Muscle of leg (tissue), 11 donors: ENCODE data around the gene FOXJ2. TPM values are rescaled to one million over a fixed set of nuclear protein-coding genes. Genes with fewer than 3 reads are reported as not detected.
"Not testable (repeated sequence)": the region's sequence is repeated elsewhere in the genome, so short reads cannot be mapped to it uniquely, and the experiment has no call there.

ENCODE experiments used
- DNase-seq: peaks from one replicate; pipeline ENCODE4 v3.0.0; 2013
- H3K27ac ChIP-seq: one replicate; pipeline ENCODE4 v1.5.1; 2013; ENCODE audit warnings: mild to moderate bottlenecking, low read length, control low read depth
- H3K27me3 ChIP-seq: one replicate; pipeline ENCODE4 v1.6.1; 2013; ENCODE audit warnings: low read length; ENCODE audit not compliant: control insufficient read depth, insufficient read depth
- H3K36me3 ChIP-seq: one replicate; pipeline ENCODE4 v1.6.1; 2013; ENCODE audit warnings: low read length; ENCODE audit not compliant: control insufficient read depth, insufficient read depth
- H3K4me1 ChIP-seq: one replicate; pipeline ENCODE4 v1.6.1; 2013; ENCODE audit warnings: low read length; ENCODE audit not compliant: control insufficient read depth, insufficient read depth
- H3K4me3 ChIP-seq: one replicate; pipeline ENCODE4 v1.5.1; 2013; ENCODE audit warnings: low read length, control low read depth
- H3K9me3 ChIP-seq: replicated peaks from 2 replicates; pipeline ENCODE4 v1.6.1; 2013; ENCODE audit warnings: low read depth, low read length; ENCODE audit not compliant: control insufficient read depth
- WGBS: methylation state at CpG from one replicate; pipeline ENCODE4 v1.1.5; 2013; ENCODE audit warnings: missing lambda C conversion rate; ENCODE audit not compliant: insufficient coverage; 5-methylcytosine and 5-hydroxymethylcytosine counted together
- polyA plus RNA-seq, 8 donors: library from polyadenylated mRNA; unstranded; fragments of 120-200 nt; gene quantifications; one replicate each; pipeline versions ENCODE4 v1.2.1 to v1.2.3, GENCODE V29; 2013; ENCODE audit warnings: inconsistent platforms in 1 of 8, low replicate concordance in 1 of 8; ENCODE audit not compliant: insufficient read length in 8 of 8, insufficient read depth in 1 of 8
- total RNA-seq: library from RNA; stranded (reverse); fragments of 120-200 nt; gene quantifications from one replicate; pipeline ENCODE4 v1.2.4, GENCODE V29; 2013

Gene FOXJ2
- total and polyA plus RNA-seq, 9 donors = 10.9 to 23.5 (median 19.4) TPM

DNA sequence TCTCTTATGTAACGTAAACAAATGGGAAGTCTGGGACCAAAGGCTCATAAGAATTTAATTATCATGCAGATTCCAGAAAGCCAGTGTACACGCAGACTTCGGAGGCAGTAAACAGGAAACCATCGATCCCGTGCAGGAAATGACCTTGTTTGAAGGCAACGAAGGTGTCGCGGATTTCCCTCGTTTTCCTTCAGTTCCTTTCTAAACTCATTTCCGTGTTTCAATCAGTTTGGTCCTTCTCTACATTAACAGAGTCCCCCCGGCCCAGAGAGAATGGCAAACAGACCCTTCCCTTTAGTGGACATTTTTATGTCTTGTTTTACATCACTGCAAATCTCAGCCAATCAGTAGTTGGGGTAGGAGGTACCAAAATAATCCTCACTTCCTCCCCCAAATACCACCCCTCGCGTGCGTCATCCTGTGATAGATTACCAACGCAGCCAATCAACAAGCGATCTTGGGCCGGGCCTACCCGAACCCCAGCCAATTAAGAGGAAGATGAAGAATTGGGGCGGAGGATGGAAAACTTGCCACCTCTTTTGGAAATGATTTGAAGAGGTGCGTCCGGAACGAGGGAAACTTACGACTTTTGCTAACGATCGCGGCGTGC is 6.1 kb upstream of the FOXJ2 start:
- no peaks in the 10 kb centered on the region for H3K9me3 ChIP-seq
- H3K36me3 ChIP-seq = no peaks in the 10 kb centered on the region
- H3K27ac ChIP-seq = peak overlapping the region; percentile 100
- H3K4me3 ChIP-seq = peak overlapping the region; percentile 87
- H3K27me3 ChIP-seq = peaks cover 3% of the 10 kb centered on the region
- H3K4me1 ChIP-seq = peaks cover 2% of the 10 kb centered on the region
- DNase-seq = peak; percentile 100
- 0% methylated on average over 23 of the region's 27 CpGs for WGBS

DNA sequence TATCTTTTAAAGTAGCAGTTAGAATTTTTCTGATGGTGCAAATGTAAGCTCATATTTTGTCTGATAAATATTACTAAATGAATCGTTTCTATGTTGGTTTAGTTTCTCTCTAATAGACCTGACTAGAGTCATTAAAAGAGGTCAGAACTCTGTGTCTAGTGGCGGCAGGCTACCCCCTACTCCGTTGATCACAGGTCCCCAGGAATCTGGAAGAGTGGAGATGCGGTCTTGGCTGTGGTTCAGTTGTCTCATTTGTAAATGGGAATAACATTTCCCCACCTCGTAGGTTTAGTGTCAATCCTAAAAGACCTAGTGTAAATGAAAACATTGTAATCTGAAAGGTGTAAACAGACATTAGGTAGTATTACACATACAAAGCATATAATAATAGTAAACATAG is 4.7 kb upstream of the FOXJ2 start:
- DNase-seq = no peak
- Histone ChIP-seq H3K27ac (no peak overlapping the region), H3K27me3 (no peaks in the 10 kb centered on the region), H3K9me3 (no peaks in the 10 kb centered on the region), H3K4me1 (peaks cover 4% of the 10 kb centered on the region), H3K4me3 (no peak overlapping the region), H3K36me3 (no peaks in the 10 kb centered on the region)
- WGBS = no CpG with 5 or more reads among the region's 5 CpGs

DNA sequence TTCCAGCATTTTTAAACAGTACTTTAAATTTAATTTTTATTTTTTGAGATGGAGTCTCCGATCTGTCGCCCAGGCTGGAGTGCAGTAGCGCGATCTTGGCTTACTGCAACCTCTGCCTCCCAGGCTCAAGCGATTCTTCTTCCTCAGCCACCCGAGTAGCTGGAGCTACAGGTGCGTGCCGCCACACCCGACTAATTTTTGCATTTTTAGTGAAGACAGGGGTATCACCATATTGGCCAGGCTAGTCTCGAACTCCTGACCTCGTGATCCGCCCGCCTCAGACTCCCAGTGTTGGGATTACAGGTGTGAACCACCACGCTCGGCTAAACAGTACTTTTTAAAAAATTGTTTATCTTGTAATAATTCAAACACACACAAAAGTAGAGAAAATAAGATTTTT is 4.2 kb upstream of the FOXJ2 start:
- WGBS = 84% methylated on average over 8 of the region's 15 CpGs
- Histone ChIP-seq H3K4me1 (peaks cover 5% of the 10 kb centered on the region), H3K9me3 (no peaks in the 10 kb centered on the region), H3K27ac (no peak overlapping the region), H3K4me3 (no peak overlapping the region), H3K27me3 (no peaks in the 10 kb centered on the region), H3K36me3 (no peaks in the 10 kb centered on the region)
- DNase-seq = no peak

DNA sequence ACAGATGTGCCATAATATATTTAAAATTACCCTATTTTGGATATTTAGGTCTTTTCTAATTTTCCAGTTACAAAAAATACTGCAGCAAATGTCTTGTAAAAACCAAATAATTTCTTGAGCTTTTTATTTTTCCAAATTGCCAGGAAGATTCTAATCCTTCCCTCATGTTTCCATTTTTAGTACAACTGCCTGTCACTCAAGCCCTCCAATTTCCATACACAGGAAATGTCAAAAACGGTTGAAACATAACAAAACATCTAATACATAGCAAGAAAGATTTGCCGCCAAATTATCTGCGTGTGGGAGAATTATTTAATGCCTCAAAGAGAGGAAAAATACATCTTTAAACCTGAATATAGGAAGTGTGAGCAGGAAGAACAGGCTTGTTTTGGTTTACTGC is 2.3 kb upstream of the FOXJ2 start:
- Histone ChIP-seq H3K4me1 (peaks cover 22% of the 10 kb centered on the region), H3K36me3 (peaks cover 4% of the 10 kb centered on the region), H3K4me3 (no peak overlapping the region), H3K27ac (no peak overlapping the region), H3K9me3 (no peaks in the 10 kb centered on the region), H3K27me3 (no peaks in the 10 kb centered on the region)
- DNase-seq = no peak
- no CpG with 5 or more reads among the region's 3 CpGs for WGBS

DNA sequence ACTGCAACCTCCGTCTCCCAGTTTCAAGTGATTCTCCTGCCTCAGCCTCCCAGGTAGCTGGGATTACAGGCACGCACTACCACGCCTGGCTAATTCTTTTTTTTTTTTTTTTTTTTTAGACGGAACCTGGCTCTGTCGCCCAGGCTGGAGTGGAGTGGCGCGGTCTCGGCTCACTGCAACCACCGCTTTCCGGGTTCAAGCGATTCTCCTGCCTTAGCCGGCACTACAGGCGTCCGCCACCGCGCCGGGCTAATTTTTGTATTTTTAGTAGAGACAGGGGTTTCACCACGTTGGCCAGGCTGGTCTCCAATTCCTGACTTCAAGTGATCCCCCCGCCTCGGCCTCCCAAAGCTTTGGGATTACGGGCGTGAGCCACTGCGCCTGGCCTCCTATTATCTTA is 1.5 kb upstream of the FOXJ2 start:
- H3K27me3 ChIP-seq, H3K27ac ChIP-seq, H3K4me3 ChIP-seq, H3K9me3 ChIP-seq, DNase-seq, H3K36me3 ChIP-seq: not testable (repeated sequence)
- H3K4me1 ChIP-seq = peaks cover 26% of the 10 kb centered on the region
- 95% methylated on average over 13 of the region's 23 CpGs for WGBS

DNA sequence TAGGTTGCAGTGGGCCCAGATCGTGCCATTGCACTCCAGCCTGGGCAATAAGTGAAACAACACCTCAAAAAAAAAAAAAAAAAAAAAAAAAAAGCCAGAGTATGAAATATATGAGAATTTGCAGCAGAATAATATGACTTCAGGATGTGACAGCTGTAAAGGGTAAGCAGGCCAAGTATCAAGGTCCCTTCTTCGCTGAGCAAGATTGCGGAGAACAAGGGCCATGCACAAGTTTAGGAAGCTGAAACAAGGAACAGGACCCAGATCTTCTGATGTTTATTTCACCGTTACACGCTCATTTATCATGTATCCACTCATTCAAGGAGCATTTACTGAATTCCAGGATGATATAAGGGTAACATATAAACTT is 659 bp upstream of the FOXJ2 start:
- peak; percentile 41 for DNase-seq
- Histone ChIP-seq H3K9me3 (no peaks in the 10 kb centered on the region), H3K27me3 (no peaks in the 10 kb centered on the region), H3K27ac (peak overlapping the region; percentile 84), H3K4me3 (peak overlapping the region; percentile 54), H3K36me3 (peaks cover 5% of the 10 kb centered on the region), H3K4me1 (peaks cover 33% of the 10 kb centered on the region)
- WGBS = 25% methylated on average over 2 of the region's 5 CpGs

DNA sequence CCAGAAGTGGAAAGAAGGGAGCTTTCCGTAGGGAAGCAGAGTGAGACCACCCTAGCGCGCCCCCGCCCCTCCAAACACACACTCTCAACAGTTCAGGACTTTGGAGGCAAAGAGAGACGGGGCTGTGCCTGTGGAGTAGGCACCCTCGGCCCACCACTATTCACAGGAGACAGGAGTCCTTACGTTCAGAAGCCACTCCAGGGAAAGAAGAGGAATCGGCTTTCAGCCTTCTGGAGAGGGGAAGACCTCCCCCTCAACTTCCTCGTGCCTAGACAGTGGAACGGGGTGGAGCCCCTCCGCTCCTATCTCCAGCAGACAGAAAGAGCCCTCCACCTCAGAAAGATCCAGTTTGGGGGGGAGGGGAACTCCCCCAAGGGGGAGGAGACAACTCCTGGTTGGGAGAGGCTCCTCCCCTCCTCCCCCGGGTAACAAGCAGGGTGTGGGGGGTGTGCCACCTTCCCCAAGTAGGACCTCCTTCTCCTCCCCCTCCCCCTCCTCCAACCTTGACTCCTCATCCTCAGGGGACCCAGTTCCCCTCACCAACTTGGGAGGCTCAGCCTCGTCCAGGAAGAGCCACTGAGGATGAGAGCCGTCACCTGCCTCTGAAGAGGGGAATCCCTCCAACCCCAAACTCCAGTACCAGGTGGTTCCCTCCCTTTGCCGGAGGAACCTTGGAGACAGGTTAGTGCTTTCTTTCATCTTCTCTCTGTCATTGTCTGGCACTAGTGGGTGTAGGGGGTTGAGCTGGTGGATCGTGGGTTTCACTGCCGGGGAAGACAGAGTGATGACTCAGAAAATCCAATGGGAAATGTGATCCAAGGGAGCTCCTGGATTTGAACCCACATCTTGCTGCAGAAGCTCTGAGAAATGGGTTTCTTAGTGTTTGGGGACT is 883 bp downstream of the FOXJ2 start:
- WGBS = 7% methylated on average over 2 of the region's 17 CpGs
- peak; percentile 84 for DNase-seq
- peak overlapping the region; percentile 93 for H3K4me3 ChIP-seq
- H3K36me3 ChIP-seq = peaks cover 5% of the 10 kb centered on the region
- H3K27ac ChIP-seq = peak overlapping the region; percentile 96
- H3K4me1 ChIP-seq = peaks cover 46% of the 10 kb centered on the region
- no peaks in the 10 kb centered on the region for H3K27me3 ChIP-seq
- no peaks in the 10 kb centered on the region for H3K9me3 ChIP-seq

DNA sequence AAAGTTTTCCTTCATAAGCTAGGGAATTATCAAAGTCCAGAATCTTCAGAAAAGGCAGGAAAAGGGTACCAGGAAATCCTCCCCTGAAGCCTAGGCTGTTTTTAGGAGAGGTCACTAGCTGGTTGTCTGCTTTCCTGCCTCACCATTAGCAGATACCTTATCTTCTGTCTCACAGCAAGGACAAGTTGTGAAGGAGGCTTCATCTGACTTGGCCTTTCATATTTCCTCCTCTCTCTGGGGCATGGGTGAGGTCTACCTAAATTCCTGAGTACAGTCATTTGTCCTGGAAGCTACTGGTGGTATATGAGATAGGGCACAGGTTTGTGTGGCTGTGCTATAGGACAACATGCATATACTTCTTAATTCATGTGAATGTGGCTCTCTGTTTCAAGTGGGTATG is 2.3 kb downstream of the FOXJ2 start:
- Histone ChIP-seq H3K9me3 (no peaks in the 10 kb centered on the region), H3K27me3 (no peaks in the 10 kb centered on the region), H3K4me3 (no peak overlapping the region), H3K4me1 (peaks cover 53% of the 10 kb centered on the region), H3K36me3 (peaks cover 10% of the 10 kb centered on the region), H3K27ac (no peak overlapping the region)
- no peak for DNase-seq

DNA sequence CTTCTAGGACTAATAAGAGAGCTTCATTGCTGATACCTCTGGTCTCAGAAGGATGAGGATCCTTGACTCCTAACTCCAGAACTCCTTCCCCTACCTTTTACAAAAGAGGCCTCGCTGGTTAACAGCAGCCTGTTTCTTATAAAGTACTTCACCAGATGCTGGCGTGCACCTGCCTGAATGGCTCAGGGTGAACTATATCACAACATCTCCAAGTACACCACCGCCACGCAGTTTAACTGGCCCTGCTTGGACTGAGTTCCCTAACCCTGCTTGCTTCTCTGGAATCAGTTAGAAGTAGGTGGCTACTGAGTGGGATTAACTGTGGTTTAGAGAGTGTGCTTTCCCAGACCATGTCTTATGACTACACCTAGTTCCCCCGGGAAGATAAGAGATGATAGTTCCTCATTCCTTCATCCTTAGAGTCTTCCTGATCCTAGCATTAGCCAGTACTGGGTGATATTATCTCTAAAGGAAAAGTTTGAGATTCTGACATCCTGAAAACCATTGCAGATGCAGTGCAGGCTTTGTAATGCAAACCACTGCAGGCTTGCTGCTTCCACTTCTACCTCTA is 3.0 kb downstream of the FOXJ2 start:
- no peak overlapping the region for H3K27ac ChIP-seq
- peaks cover 53% of the 10 kb centered on the region for H3K4me1 ChIP-seq
- no peak overlapping the region for H3K4me3 ChIP-seq
- H3K36me3 ChIP-seq = peaks cover 16% of the 10 kb centered on the region
- 61% methylated on average over 2 of the region's 5 CpGs for WGBS
- H3K9me3 ChIP-seq = no peaks in the 10 kb centered on the region
- no peak for DNase-seq
- H3K27me3 ChIP-seq = no peaks in the 10 kb centered on the region

DNA sequence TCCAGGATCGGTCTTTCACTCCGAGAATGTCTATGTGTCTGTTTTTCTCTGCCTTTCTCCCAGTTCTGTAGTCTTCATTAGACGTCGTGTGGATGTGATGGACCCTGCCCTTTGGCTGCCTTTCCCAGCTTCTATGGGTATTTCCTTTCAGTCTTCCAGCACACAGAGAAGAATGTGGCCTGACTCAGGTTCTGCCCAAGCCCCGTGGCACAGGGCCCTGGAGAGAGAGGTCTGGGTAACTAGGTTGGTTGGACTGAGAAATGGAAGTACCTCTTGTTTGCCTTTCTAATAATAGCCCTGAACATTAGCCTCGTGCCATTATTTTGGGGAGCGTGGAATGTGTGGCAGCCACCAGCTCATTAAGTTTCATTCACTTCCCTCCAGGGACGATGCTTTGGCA is 3.8 kb downstream of the FOXJ2 start:
- Histone ChIP-seq H3K27ac (no peak overlapping the region), H3K4me3 (no peak overlapping the region)

More for the DNA sequence above, 3.8 kb downstream of the FOXJ2 start:
- no peaks in the 10 kb centered on the region for H3K9me3 ChIP-seq
- H3K27me3 ChIP-seq = no peaks in the 10 kb centered on the region
- peak; percentile 69 for DNase-seq
- peaks cover 53% of the 10 kb centered on the region for H3K4me1 ChIP-seq
- peaks cover 23% of the 10 kb centered on the region for H3K36me3 ChIP-seq
- 40% methylated on average over 1 of the region's 8 CpGs for WGBS
